Activated effector memory CD4-positive, alpha-beta T cell treated with Interleukin-2 at 50 U/mL for 16 hours (primary cell): ENCODE measurements around the gene SUGP1.

Experiments used
- DNase-seq: peaks from one replicate; pipeline ENCODE4 v3.0.0-alpha.2; 2020

The SUGP1 gene

DNA sequence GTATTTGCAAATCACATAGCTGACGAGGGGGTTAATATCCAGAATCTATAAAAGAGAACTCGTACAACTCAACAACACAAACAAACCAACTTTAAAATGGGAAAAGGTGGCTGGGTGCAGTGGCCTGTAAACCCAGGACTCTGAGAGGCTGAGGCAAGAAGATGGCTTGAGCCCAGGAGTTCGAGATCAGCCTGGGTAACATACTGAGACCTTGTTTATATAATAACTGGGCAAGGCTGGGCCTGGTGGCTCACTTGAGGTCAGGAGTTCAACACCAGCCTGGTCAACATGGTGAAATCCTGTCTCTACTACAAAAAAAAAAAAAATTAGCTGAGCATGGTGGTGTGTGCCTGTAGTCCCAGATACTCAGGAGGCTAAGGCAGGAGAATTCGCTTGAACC is 25.4 kb downstream of the SUGP1 start:
- no peak for DNase-seq

DNA sequence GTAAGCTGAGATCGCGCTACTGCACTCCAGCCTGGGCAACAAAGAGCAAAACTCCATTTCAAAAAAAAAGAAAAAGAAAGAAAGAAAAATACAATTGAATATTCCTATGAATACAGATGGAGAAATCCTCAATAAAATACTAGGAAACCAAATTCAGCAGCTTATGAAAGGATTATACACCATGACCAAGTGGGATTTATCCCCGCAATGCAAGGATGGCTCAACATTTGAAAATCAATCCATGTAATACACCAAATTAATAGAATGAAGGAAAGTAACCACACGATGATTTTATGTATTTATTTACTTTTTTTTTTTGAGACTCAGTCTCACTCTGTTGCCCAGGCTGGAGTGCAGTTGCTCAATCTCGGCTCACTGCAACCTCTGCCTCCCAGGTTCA is 27.7 kb downstream of the SUGP1 start:
- DNase-seq, result no peak

DNA sequence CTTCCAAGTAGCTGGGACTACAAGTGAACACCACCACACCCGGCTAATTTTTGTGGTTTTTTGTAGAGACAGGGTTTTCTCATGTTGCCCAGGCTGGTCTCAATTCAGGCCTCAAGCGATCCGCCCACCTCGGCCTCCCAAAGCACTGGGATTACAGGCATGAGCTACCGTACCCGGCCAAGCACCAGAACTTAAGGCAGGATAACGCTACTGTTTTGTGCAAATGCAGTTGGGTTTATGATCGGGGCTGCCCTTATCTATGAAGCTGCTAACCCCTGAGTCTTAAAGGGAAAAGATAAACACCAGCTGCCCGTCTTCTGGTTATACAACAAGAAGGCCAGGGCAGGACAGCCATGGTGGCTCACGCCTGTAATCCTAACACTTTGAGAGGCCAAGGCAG is 34.6 kb downstream of the SUGP1 start:
- no peak for DNase-seq

DNA sequence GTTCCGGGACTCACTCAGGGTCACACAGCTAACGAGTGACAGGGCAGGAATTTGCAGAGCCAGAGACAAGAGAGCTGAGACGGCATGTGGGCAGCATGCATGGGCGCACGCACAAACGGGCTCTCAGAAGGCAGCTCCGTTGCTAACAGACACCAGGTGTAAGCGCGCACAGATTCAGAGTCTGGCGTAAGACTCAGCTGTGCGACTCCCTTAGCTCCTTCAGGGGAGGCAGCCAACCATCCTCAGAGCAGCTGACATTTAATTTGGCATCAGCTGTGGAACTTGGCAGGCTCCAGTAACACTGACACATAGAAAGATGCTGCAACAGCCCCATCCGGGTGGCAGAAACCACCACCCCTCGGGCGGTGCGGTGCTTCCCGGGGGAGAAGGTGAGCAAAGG is 39.7 kb downstream of the SUGP1 start:
- no peak for DNase-seq

DNA sequence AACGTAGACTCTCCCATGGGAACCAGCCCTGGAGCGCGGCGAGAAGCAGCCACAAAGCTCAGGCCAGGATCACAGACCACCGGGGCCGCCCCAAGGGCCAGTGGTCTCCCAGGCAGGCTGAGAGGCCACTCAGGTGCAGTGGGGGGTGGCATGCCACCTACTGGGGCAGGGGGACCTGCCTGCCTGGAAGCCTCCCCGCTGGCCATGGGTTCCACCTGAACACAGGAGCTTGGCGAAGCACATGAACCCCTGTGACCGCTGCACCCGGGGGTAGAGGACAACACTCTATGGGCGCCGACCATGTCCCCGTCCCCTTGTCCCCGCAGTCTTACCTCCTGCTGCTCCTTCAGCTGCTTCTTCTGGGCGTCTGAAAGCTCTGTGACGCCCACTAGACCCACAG is 40.5 kb downstream of the SUGP1 start:
- no peak for DNase-seq

DNA sequence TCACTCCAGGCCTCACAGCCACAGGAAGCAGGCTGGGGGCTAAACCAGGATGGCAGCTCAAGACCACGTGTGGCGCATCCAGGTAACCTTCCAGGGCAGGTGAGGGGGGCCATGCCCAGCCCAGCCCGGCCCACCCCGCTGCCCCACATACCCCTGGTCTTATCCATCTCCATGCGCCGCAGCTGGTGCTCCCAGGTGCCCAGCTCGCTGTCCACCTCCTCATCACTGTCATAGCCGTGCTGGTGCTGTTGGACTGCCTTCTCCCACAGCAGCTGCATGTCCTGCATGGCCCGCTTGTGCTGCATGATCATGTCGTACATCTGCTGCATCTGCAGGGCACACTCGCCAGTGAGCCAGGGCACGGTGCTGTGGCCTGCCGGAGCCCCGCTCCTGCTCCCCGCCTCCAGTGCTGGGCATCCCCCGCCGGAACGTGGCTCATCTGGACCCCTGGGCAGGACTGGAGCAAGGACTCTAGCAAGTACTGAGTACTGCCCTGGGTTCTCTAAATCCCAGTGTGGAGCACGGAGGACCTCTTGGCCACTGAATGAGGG is 41.2 kb downstream of the SUGP1 start:
- DNase-seq, result no peak

DNA sequence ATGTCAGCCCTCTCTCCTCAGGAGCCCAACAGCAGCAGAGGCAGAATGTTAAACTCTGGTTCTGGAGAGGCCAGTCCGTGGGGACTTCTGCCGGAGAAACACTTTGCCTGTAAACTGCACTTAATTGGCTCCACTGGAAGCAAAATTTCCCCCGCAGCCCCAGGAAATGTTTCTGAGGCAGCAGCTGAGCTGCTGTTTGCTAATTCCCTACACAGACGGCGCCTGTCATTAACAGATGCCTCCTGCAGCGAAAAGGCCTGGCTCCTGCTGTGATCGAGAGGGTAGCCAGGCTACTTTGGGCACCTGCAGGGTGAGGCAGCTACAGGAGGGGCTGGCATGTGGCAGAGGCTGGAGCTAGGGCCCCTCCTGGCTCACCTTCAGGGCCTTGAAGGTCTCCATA is 42.0 kb downstream of the SUGP1 start:
- no peak for DNase-seq

DNA sequence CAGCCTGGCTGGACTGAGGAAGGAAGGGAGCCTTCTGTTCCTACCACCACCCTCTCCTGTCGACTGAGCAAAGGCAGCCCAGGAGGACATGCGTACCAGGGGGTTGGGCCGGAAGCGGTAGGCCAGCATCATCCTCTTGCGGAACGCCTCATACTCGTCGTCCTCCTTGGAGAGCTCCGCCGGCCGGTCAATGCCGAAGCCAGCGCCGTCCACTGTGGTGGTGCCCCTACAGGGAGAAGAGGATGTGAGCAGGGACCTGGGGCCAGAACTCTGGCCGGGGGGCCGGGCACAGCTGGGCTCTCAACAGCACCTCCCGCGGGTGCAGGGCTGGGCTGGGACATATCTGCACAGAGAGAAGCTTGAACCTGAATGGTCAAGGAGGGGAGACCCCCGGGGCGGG is 43.5 kb downstream of the SUGP1 start:
- no peak for DNase-seq

DNA sequence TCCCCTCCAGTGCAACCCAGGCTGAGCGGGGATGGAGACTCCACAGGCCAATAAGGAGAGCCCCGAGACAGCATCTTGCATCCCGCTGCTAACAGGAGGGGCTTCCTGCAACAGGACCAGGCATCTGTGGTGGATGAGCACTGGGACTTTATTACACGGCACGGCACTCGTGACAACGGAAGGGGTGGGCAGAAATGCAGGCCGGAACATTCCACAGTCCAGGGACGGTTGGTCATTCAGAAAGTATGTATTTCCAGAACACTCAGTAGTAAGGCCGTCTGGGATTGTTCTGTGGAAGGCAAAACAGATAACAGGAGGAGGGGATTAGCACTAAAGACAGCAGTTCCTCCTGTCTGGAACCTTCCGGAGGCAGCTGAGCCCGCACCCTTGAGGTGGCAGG is 43.9 kb downstream of the SUGP1 start:
- DNase-seq, result no peak

DNA sequence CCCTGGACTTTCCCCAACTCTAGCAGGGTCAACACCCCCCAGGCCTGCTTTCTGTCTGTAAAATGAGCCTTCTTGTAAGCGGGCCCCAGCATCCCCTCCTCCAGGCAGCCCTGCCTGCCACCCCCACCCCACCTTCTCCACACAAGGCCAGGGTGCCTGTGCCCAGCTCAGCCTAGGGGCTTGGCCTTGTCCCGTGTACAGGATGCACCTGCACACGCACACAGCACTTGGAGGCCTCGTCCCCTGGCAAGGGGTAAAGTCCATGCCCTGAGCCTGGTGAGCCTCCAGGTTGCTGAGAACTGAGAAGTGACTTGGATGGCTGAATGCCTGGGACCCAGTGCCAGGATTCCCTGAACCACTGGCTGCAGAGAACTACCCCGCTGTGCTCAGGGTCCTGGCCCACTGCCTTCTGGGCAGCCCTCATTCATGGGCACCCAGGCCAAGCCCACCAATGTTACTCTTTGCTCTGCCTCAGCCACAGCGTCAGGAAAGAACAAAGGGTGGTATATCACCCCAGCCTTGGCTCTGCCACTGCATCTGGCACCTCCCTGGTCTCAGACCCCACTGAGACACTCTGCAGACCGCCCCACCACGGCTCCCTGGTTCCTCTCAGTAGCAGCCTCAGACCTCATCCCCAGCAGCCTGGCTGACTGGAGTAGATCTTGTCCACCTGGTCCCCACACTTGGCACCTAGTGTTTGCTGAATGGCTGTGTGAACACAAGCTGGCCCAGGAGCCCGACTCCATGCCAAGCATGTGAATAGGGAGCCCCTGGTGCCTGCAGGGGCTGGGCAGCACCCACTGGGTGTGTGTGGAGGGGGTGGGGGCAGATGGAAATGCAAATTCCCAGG is 45.4 kb downstream of the SUGP1 start:
- no peak for DNase-seq

DNA sequence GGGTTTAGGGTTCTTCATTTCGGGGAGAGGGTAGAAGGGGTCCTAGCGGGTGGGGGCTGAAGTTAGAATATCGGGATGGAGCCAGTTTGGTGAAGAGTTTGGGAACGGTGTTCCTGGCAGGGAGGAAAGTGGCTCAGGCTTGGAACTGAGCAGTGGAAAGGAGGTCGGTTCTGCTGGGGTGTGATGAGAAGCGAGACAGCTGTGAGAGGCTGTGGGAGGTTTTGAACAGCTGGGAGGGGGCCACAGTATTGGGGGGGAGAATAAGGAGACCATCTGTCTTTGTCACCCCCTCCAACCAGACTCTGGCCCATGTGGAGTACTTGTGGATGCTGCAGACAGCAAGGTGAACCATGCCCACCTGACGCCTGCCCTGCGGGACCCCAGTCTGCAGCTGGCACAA is 46.2 kb downstream of the SUGP1 start:
- no peak for DNase-seq

DNA sequence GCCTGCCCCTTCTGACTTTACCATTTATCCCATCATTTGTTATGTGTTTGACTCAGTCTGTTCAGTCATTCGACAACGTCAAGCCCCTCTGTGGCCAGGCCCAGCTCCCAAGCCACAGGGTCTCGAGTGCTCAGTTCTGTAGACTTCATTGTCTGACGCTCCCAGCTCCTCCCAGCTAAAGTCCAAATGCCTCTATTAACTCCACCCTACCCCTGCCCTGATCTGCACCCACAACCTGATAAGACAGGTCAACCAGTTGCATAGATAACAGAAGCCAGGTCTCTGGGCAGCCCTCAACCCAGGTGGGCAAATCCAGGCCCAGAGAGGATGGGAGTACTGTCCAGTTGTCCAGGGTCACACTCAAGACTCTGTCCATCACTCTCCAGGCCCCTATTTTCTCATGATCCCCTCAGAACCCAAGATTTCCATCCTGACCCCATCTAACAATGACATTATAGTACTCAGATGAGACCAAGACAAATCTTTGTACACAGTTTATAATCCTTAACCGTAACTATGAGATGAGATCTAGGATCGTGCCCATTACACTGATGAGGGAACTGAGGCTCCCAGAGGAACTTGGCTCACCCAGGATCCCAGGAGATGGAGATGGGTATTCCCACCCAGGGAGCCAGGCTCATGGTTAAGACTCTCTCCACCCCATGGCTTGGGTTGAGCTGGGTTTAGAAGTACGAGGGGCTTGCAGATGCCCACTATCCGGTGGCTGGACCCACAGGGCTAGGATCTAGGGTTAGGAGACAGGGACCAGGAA is 48.3 kb downstream of the SUGP1 start:
- DNase-seq, result no peak

DNA sequence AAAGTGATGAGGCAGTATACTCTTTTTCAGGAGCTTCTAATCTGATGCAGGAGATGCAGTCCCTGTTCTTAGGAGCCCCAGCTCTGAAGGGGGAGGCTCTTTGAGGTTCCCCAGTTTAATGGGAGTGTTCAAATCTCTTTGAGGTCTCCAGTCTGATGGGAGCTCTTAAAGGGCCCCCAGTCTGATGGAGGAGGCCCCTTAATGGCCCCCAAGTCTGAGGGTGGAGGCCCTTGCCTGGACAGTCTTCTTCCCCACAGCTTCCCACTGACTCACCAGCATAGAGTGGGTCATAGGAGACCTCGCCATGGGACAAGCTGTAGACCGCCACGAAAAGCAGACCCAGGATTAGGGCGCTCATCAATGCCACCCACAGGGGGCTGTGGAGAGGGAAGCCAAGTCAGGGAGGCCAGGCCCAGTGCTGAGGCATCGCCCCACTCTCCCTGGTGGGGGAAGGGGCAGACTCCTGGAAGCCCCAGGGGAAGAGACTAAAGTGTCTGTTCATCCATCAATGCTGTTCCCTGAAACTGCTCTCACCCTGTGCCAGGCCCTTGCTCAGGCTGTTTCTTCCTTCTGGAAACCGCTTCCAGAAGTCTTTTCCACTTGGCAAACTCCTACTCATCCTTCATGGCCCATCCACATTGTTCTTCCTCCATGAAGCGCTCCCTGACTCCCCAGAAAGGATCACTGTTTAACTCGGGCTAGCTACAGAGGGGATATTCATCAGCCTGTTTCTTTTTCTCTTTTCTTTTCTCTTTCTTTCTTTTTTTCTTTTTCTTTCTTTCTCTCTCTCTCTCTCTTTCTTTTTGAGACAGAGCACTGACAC is 49.3 kb downstream of the SUGP1 start:
- DNase-seq, result no peak

DNA sequence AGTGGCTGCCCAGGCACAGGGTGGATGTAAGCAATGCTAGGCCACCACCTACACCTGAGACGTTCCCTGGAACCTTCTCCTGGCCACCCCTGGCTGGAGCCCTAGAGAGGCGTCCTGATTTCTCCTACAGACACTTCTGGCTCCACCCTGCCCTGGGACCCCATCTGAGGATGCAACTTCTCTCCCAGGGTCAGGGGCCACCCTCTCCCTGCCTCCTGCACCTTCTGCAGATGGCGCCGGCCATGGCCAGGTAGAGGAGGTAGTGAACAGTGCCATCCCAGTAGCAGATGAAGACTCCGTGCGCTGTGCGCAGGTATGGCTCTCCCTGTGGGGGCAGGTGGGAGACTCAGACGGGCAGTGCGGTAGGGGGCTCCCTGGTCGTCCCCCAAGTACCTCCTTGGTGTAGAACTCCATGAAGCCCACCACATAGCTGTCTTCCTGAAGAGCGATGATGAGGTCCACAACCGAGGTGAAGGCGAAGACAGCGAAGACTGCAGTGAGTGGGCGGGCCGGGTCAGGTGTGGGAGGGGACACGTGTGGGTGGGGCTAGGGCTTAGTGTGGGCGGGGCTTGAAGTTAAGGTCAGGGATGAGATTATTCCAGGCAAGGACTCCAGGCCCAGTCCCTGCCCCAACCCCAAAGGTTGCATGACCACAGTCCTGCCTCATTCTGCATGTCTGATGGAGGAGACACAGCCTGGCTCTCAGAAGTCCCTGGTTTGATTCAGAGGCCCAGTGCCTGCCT is 50.2 kb downstream of the SUGP1 start:
- no peak for DNase-seq

DNA sequence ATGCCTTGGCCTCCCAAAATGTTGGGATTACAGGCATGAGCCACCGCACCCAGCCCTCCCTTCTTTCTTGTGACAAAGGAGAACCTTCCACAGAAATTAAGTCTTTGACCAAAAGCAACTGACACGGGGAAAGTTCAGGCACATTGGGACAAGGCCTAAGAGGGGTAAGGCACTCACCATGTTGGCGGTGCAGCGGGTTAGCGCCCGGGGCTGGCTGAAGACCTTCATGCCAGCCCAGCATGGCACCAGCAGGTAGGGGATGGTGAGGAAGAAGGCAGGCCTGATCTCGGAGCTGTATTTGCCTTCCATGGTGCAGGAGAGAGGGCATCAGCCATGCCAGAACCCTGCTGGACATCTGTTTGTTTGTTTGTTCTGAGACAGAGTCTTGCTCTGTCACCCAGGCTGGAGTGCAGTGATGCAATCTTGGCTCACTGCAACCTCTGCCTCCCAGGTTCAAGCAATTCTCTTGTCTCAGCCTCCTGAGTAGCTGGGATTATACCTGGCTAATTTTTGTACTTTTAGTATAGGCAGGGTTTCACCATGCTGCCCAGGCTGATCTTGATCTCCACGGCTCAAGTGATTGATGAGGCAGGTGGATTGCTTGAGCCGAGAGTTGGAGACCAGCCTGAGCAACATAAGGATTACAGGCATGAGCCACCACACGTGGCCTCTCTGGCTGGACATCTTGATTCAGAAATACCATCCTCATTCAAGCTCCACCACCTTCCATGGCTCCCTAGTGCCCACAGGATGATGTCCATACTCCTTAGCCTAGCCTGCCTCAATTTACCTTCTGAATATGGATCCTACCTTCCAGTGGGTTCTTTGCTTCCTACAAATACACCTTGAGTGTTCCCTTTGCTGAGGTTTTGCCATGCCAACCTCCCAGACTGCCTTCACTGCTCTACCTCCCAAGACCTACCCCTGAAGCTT is 51.6 kb downstream of the SUGP1 start:
- DNase-seq, result no peak

DNA sequence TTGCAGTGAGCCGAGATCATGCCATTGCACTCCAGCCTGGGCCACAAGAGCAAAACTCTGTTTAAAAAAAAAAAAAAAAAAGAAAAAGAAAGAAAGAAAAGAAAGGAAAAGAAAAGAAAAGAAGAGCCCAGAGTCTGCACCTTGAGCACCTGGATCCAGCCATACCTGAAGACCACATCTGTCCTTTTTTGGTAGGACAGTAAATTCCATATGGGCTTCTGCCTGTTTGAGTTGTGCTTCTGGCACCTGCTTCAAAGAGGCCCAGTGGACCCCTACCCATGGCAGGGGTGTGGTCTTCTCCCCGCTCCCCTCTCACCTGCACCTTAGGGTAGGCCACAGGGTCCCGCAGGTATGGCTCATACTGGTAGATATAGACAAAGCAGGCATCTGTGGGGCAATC is 53.0 kb downstream of the SUGP1 start:
- DNase-seq, result no peak

DNA sequence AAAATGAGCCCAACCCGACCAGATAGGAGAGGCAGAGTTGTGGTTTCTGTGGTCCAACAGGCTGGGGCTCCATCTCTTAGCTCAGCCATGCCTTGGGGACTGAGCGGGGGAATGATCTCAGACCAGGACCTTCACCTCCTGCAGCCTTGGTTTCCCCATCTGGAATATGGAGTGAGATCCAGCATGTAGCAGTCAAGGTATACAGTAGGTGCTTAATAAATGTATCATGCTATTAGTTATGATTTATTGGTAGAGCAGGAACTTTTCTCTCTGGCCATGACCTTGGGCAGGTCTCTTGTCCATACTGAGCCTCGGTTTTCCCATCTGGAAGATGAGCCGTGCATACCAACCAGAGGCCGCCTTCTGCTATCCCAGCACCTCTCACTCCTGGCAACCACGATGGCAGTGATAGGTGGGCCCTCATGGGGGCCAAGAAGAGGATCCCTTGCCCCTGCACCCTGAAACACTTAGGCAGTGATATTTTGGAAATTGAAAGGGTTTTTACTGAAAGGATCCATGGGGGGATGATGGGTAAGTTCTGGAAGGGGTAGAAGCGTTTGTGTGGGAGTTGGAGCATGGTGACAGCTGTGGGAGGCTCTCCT is 56.3 kb downstream of the SUGP1 start:
- DNase-seq, result no peak

DNA sequence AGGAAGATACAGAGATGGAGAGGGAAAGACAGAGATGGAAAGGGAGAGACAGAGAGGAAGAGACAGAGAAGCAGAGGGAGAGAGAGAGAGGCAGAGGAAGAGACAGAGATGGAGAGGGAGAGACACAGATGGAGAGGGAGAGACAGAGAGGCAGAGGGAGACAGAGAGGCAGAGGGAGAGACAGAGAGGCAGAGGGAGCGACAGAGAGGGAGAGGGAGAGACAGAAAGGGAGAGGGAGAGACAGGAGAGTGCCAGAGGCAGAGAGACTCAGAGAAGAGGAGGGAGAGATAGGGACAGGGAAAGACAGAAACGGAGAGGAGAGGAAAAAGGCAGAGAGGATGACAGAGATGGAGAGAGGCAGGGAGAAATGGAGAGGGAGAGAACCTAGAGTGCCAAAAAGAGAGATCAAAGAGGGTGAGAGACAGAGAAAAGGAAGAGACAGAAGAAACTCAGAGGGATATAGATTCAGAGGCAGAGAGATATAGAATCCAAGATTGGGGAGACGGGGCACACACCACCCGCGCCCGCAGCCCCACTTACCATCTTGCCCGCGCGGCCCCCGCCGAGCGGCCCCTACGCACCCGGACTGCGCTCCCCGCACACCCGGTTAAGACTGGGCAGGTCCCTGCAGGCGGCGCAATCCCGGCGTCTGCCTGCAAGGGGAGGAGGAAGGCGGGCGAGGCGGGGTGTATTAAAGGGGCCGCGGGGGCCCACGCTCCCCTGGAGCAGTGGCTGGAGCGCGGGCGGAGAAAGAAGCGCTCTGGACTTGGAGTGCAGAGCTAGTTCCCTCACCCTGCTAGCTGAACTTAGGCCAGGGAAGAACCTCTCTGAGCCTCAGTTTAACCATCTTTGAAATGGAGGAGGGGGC is 57.9 kb downstream of the SUGP1 start:
- no peak for DNase-seq

DNA sequence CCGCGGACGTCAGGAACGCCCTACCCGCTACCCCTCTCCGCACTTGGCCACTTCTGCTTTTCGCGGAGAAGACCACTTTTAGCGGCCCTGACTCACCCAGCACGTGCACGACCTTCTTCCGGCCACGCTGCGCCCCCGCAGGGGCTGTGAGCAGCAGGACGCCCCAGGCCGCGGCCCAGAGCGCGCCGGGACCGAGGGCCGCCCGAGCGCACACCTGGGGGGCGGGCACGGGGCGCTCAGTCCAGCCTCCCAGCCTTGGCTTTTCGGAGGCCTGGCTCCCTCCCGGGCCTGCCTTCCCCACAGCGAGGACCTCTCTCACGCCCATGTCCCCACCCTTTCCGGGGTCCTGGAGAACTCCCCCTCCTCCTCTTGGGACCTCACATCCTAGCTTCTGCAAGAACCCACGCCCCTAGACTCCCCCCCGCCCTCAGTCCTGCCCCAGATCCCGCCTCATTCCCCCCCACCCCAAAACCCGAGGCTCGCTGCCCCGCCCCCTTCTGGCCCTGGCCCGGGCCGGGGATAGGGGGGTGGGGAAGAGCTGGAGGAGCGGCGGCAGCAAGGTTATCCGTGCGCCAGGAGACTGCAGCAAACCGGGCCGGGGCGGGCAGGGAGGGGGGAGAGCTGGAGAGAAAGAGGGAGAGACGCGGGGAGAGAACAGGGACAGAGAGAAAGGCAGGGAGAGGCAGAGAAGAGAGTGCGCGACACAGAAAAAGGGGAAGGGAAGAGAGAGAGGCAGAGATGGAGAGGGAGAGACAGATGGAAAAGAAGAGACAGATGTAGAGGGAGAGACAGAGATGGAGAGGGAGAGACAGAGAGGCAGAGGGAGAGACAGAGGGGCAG is 58.7 kb downstream of the SUGP1 start:
- DNase-seq, result no peak
